Measurements from ENCODE around the gene TMEM218.

TMEM218 gene

DNA sequence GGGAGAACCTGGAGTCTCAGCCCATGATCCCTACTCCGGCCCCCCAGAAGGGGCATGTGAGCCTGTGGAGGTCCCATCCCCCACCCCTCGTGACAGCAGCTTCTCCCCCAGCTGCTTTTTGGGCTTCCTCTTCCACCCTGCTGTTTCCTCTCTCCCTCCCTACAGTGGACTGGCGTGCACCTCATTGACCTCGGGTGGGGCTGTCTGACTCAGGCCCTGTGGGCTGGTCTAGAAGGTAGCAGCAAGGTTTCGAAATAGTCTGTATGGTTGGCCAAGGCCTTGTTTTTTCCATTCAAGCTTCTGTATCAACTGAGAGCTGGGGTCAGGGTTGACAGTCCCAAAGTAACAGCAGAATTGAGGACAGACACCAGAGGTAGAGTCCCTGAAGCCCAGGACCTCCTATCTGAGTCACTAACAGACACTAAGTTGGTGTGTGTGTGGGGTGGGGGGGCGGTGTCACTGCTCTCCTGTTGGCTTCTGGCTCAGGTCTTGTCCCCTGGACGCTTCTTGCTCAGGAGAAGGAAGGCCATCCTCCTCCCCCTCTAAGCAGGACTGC, 40.6 kb downstream of the TMEM218 start:
- H3K36me3 ChIP-seq (ENCODE audit: insufficient read depth, low read length), result no peaks in the 10 kb centered on the region
- no peaks in the 10 kb centered on the region for H3K9me3 ChIP-seq (ENCODE audit: insufficient read depth, low read length, severe bottlenecking)
- ATAC-seq (ENCODE audit: insufficient read depth, low read depth) (peak; percentile 33; the same call in 1 of the 3 replicates), DNase-seq (no peak)
- H3K27me3 ChIP-seq (ENCODE audit: insufficient read depth, low read length, poor library complexity), result no peaks in the 10 kb centered on the region
- H3K79me2 ChIP-seq (ENCODE audit: insufficient read depth, low read length), result no peaks in the 10 kb centered on the region
- TF ChIP-seq, protein P1, sequence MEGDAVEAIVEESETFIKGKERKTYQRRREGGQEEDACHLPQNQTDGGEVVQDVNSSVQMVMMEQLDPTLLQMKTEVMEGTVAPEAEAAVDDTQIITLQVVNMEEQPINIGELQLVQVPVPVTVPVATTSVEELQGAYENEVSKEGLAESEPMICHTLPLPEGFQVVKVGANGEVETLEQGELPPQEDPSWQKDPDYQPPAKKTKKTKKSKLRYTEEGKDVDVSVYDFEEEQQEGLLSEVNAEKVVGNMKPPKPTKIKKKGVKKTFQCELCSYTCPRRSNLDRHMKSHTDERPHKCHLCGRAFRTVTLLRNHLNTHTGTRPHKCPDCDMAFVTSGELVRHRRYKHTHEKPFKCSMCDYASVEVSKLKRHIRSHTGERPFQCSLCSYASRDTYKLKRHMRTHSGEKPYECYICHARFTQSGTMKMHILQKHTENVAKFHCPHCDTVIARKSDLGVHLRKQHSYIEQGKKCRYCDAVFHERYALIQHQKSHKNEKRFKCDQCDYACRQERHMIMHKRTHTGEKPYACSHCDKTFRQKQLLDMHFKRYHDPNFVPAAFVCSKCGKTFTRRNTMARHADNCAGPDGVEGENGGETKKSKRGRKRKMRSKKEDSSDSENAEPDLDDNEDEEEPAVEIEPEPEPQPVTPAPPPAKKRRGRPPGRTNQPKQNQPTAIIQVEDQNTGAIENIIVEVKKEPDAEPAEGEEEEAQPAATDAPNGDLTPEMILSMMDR (IDR thresholded peaks at IDR 0.05; ENCODE audit: borderline replicate concordance, extremely low read depth, low read length, poor library complexity, severe bottlenecking), result no peak
- no peak for TF ChIP-seq EZH2 (IDR thresholded peaks at IDR 0.05; ENCODE audit: borderline replicate concordance, low read depth, low read length, severe bottlenecking)
- H2AFZ ChIP-seq (ENCODE audit: low read depth, low read length), result no peak overlapping the region
- H3K9ac ChIP-seq (ENCODE audit: low read depth, low read length), result no peak overlapping the region
- H3K4me3 ChIP-seq (ENCODE audit: low read depth in 1 of 2, low read length in 2 of 2), result no peak overlapping the region
- no peaks in the 10 kb centered on the region for H3K4me1 ChIP-seq (ENCODE audit: insufficient read depth, low read length)
- H4K20me1 ChIP-seq (ENCODE audit: insufficient read depth, low read length), result no peaks in the 10 kb centered on the region
- H3K4me2 ChIP-seq (ENCODE audit: insufficient read depth, low read length), result no peak overlapping the region
- no peak overlapping the region for H3K27ac ChIP-seq (ENCODE audit: low read length)

DNA sequence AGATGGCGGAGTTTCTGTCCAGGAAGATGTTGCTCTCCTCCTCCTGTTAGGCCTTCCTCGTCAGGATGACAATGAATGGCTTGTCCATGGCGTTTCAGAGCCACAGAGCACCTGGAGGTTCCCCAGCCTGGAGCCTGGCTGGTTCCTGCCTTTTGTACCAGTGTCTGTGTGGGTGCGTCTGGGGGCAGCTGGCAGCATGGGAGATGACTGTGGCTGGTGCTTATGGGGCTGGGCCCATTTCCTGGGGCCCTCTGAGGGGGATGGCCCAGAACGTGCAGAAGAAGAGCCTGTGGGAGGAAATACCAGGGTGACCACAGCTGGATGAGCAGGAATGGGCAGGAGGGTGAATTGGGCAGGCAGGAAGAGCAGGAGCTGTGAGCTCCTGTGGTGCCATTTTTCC, 41.6 kb downstream of the TMEM218 start:
- H3K9me3 ChIP-seq (ENCODE audit: insufficient read depth, low read length, severe bottlenecking), result no peaks in the 10 kb centered on the region
- no peaks in the 10 kb centered on the region for H4K20me1 ChIP-seq (ENCODE audit: insufficient read depth, low read length)
- no peaks in the 10 kb centered on the region for H3K79me2 ChIP-seq (ENCODE audit: insufficient read depth, low read length)
- H3K9ac ChIP-seq (ENCODE audit: low read depth, low read length), result no peak overlapping the region
- peak; percentile 27; the same call in 1 of the 3 replicates for ATAC-seq (ENCODE audit: insufficient read depth, low read depth)
- TF ChIP-seq, protein P1 (IDR thresholded peaks at IDR 0.05; ENCODE audit: borderline replicate concordance, extremely low read depth, low read length, poor library complexity, severe bottlenecking), result no peak
- TF ChIP-seq EZH2 (IDR thresholded peaks at IDR 0.05; ENCODE audit: borderline replicate concordance, low read depth, low read length, severe bottlenecking), result no peak
- no peaks in the 10 kb centered on the region for H3K4me1 ChIP-seq (ENCODE audit: insufficient read depth, low read length)
- no peak overlapping the region for H3K4me3 ChIP-seq (ENCODE audit: low read depth in 1 of 2, low read length in 2 of 2)
- no peaks in the 10 kb centered on the region for H3K27me3 ChIP-seq (ENCODE audit: insufficient read depth, low read length, poor library complexity)
- no peak overlapping the region for H3K27ac ChIP-seq (ENCODE audit: low read length)
- no peak overlapping the region for H2AFZ ChIP-seq (ENCODE audit: low read depth, low read length)
- no peak for DNase-seq
- no peak overlapping the region for H3K4me2 ChIP-seq (ENCODE audit: insufficient read depth, low read length)
- H3K36me3 ChIP-seq (ENCODE audit: insufficient read depth, low read length), result no peaks in the 10 kb centered on the region

DNA sequence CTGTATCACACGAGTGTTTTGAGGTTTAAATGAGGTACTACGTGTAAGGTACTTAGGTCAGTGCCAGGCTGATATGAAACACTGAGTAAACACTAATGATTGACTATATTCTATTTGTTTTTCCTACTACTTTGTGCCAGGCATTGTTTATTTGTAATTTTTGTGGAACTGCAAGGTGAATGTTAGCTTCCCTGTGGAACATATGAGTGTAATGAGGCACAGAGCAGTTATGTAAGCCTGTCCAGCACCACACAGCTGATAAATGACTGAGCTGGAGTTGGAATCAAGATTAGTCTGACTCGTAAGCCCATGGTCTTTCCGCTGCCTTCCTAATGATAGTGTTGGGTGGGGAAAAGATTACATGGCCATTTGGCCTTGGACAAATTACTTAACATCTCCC, 42.4 kb downstream of the TMEM218 start:
- Histone ChIP-seq H3K36me3 (ENCODE audit: insufficient read depth, low read length) (no peaks in the 10 kb centered on the region), H3K4me1 (ENCODE audit: insufficient read depth, low read length) (no peaks in the 10 kb centered on the region), H3K9ac (ENCODE audit: low read depth, low read length) (no peak overlapping the region), H3K27ac (ENCODE audit: low read length) (no peak overlapping the region), H3K27me3 (ENCODE audit: insufficient read depth, low read length, poor library complexity) (no peaks in the 10 kb centered on the region), H3K4me3 (ENCODE audit: low read depth in 1 of 2, low read length in 2 of 2) (no peak overlapping the region), H3K4me2 (ENCODE audit: insufficient read depth, low read length) (no peak overlapping the region), H3K9me3 (ENCODE audit: insufficient read depth, low read length, severe bottlenecking) (no peaks in the 10 kb centered on the region), H2AFZ (ENCODE audit: low read depth, low read length) (no peak overlapping the region), H3K79me2 (ENCODE audit: insufficient read depth, low read length) (no peaks in the 10 kb centered on the region), H4K20me1 (ENCODE audit: insufficient read depth, low read length) (no peaks in the 10 kb centered on the region)
- DNase-seq (no peak), ATAC-seq (ENCODE audit: insufficient read depth, low read depth) (no peak)
- TF ChIP-seq EZH2 (IDR thresholded peaks at IDR 0.05; ENCODE audit: borderline replicate concordance, low read depth, low read length, severe bottlenecking), result no peak
- TF ChIP-seq, protein P1 (IDR thresholded peaks at IDR 0.05; ENCODE audit: borderline replicate concordance, extremely low read depth, low read length, poor library complexity, severe bottlenecking), result no peak
